Neuronal stem cell (in vitro differentiated cells): Measurements from ENCODE around the gene GP1BA.

ENCODE experiments used
- DNase-seq: peaks from one replicate; pipeline ENCODE4 v3.0.0-alpha.2; 2013; ENCODE audit warnings: low spot score
- H2AFZ ChIP-seq: one replicate; pipeline ENCODE4 v1.6.1; 2013; ENCODE audit warnings: mild to moderate bottlenecking, low read length, inconsistent platforms
- H2AK5ac ChIP-seq: 2 replicates; pipeline ENCODE4 v1.6.1; 2013; ENCODE audit warnings: low read depth, mild to moderate bottlenecking, inconsistent platforms, low read length, moderate library complexity, mixed read lengths
- H2BK120ac ChIP-seq: 2 replicates; pipeline ENCODE4 v1.6.1; 2013; ENCODE audit warnings: low read depth, mild to moderate bottlenecking, inconsistent platforms, low read length, moderate library complexity, mixed read lengths
- H2BK12ac ChIP-seq: one replicate; pipeline ENCODE4 v1.6.1; 2013; ENCODE audit warnings: low read length, inconsistent platforms
- H2BK15ac ChIP-seq: 2 replicates; pipeline ENCODE4 v1.6.1; 2013; ENCODE audit warnings: mild to moderate bottlenecking, low read length, inconsistent platforms, mixed read lengths
- H2BK5ac ChIP-seq: one replicate; pipeline ENCODE4 v1.6.1; 2013; ENCODE audit warnings: inconsistent platforms, mild to moderate bottlenecking, low read length, moderate library complexity
- H3K14ac ChIP-seq: one replicate; pipeline ENCODE4 v1.6.1; 2013; ENCODE audit warnings: low read length, inconsistent platforms
- H3K18ac ChIP-seq: 2 replicates; pipeline ENCODE4 v1.6.1; 2013; ENCODE audit warnings: low read length, inconsistent platforms
- H3K23ac ChIP-seq: 2 replicates; pipeline ENCODE4 v1.6.1; 2013; ENCODE audit warnings: low read depth, mild to moderate bottlenecking, mixed read lengths, low read length, inconsistent platforms; ENCODE audit not compliant: poor library complexity
- H3K27ac ChIP-seq: replicated peaks from 3 replicates; pipeline ENCODE4 v1.5.1; 2013; ENCODE audit warnings: low read length, inconsistent platforms
- H3K27me3 ChIP-seq, 3 experiments: 2 replicates each; pipeline ENCODE4 v1.6.1; 2013; ENCODE audit warnings: low read length in 3 of 3, mild to moderate bottlenecking in 2 of 3, inconsistent platforms in 1 of 3, low read depth in 1 of 3, mixed read lengths in 1 of 3, moderate library complexity in 1 of 3; ENCODE audit not compliant: control insufficient read depth in 3 of 3, insufficient read depth in 3 of 3
- H3K36me3 ChIP-seq, 2 donors: replicated peaks in 1 of 2; 2 replicates each; pipeline ENCODE4 v1.6.1; 2013; ENCODE audit warnings: low read length in 2 of 2; ENCODE audit not compliant: control insufficient read depth in 2 of 2, insufficient read depth in 2 of 2
- H3K4ac ChIP-seq: 2 replicates; pipeline ENCODE4 v1.6.1; 2013; ENCODE audit warnings: inconsistent platforms, mild to moderate bottlenecking, low read length, moderate library complexity
- H3K4me1 ChIP-seq, 2 donors: 1 replicate in 1 of 2; 2 replicates in 1 of 2; pipeline ENCODE4 v1.6.1; 2013; ENCODE audit warnings: low read length in 2 of 2, low read depth in 1 of 2; ENCODE audit not compliant: control insufficient read depth in 2 of 2, insufficient read depth in 1 of 2
- H3K4me2 ChIP-seq: one replicate; pipeline ENCODE4 v1.6.1; 2013; ENCODE audit warnings: mild to moderate bottlenecking, low read length, inconsistent platforms; ENCODE audit not compliant: insufficient read depth, poor library complexity, severe bottlenecking
- H3K4me3 ChIP-seq, 2 donors: 2 replicates each; pipeline ENCODE4 v1.5.1; 2013; ENCODE audit warnings: low read length in 2 of 2, mild to moderate bottlenecking in 2 of 2, inconsistent platforms in 1 of 2, moderate library complexity in 1 of 2
- H3K79me1 ChIP-seq: one replicate; pipeline ENCODE4 v1.6.1; 2013; ENCODE audit warnings: low read depth, mild to moderate bottlenecking, inconsistent platforms, low read length, moderate library complexity
- H3K9ac ChIP-seq: one replicate; pipeline ENCODE4 v1.6.1; 2013; ENCODE audit warnings: mild to moderate bottlenecking, low read depth, low read length, inconsistent platforms; ENCODE audit not compliant: poor library complexity
- H3K9me3 ChIP-seq, 2 donors: replicated peaks in 1 of 2; 2 replicates each; pipeline versions ENCODE3 to v1.6.1; 2013; ENCODE audit warnings: low read length in 2 of 2, mild to moderate bottlenecking in 2 of 2, inconsistent platforms in 1 of 2, low read depth in 1 of 2, mixed read lengths in 1 of 2, moderate library complexity in 1 of 2; ENCODE audit not compliant: control insufficient read depth in 2 of 2, insufficient read depth in 1 of 2
- H4K8ac ChIP-seq: one replicate; pipeline ENCODE4 v1.6.1; 2013; ENCODE audit warnings: low read depth, mild to moderate bottlenecking, inconsistent platforms, low read length, moderate library complexity
- H4K91ac ChIP-seq: one replicate; pipeline ENCODE4 v1.6.1; 2013; ENCODE audit warnings: low read length, low read depth, mild to moderate bottlenecking, inconsistent platforms; ENCODE audit not compliant: poor library complexity
- WGBS, 2 donors: extraction: QIAGEN DNeasy Blood & Tissue Kit; methylation state at CpG; one replicate each; pipeline ENCODE4 v1.1.7; 2013; ENCODE audit warnings: missing lambda C conversion rate in 2 of 2, mixed read lengths in 1 of 2; ENCODE audit not compliant: insufficient read length in 2 of 2, insufficient replicate concordance in 1 of 2; ENCODE audit errors: extremely low coverage in 2 of 2; 5-methylcytosine and 5-hydroxymethylcytosine counted together

GP1BA gene

DNA sequence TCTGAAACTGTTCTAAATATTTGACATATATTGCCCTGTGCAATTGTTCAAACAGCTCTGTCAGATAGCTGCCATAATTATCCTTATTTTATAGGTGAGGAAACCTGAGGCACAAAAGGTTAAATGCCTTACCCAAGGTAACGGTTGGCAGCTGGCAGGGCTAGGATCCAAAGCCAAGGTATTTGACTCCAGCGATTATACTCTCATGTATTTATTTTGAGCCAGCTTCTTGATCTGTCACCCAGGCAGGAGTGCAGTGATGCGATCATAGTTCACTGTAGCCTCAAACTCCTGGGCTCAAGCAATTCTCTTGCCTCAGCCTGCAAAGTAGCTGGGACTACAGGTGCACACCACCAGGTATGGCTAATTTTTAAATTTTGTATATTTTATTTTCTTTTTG is 26.0 kb downstream of the GP1BA start:
- no peaks in the 10 kb centered on the region for H3K79me1 ChIP-seq

DNA sequence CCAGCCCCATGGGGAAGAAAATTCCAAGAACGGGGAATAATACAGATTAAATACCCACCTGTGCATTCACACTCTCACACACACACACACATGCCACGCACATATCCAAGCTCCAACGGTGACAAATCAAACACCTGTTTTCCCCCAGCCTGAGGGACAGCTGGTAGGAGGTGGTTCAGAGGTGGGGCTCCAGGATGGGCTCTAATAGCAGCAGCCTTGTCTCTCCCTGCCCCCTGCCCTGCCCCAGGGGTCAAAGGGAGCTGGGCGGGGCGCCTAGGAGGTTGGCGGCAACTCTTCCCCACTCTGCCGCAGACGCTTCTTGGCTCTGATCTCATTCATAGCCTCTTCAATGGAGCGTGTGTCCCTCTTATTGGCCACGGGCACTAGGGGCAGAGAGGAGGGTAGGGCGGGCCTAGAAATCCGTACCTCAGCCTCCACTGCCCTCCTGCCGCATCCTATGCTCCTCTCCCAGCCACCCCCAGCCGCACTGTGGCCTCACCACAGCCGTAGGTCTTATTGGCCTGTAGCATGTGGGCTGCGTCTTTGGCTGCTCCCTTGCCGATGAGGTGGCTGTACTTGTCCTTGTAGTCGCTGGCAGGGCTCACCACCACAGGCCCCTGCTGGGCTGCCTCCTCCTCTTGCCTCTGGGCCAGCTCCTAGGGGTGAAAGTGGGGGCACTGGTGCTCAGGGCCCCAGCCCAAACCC is 27.3 kb downstream of the GP1BA start:
- no peak overlapping the region for H3K14ac ChIP-seq
- H3K27ac ChIP-seq, result no peak overlapping the region
- H3K4ac ChIP-seq, result no peak overlapping the region
- H3K27me3 ChIP-seq, result no peaks in the 10 kb centered on the region
- H3K4me3 ChIP-seq, result no peak overlapping the region
- no peak overlapping the region for H3K18ac ChIP-seq
- H3K23ac ChIP-seq, result no peak overlapping the region
- peaks cover 14 to 59% of the 10 kb centered on the region in 2 donors for H3K36me3 ChIP-seq
- no peak overlapping the region for H3K4me2 ChIP-seq
- H2BK15ac ChIP-seq, result no peak overlapping the region
- no peak overlapping the region for H4K8ac ChIP-seq
- no peak overlapping the region for H4K91ac ChIP-seq
- no peak for DNase-seq
- no peak overlapping the region for H2AFZ ChIP-seq
- H3K9ac ChIP-seq, result no peak overlapping the region
- H2AK5ac ChIP-seq, result no peak overlapping the region
- no peak overlapping the region for H2BK12ac ChIP-seq
- no peak overlapping the region for H2BK5ac ChIP-seq
- no peaks in the 10 kb centered on the region for H3K79me1 ChIP-seq
- no peak overlapping the region for H2BK120ac ChIP-seq
- no peaks in the 10 kb centered on the region for H3K9me3 ChIP-seq
- no CpG with 5 or more reads among the region's 18 CpGs for WGBS, 2 donors
- H3K4me1 ChIP-seq, result no peaks in the 10 kb centered on the region

More for the DNA sequence above, 26.0 kb downstream of the GP1BA start:
- H3K9me3 ChIP-seq, result no peaks in the 10 kb centered on the region
- no peak overlapping the region for H2BK120ac ChIP-seq
- no peak overlapping the region for H2BK15ac ChIP-seq
- H3K4me3 ChIP-seq, result no peak overlapping the region
- no peak overlapping the region for H3K23ac ChIP-seq
- H4K91ac ChIP-seq, result no peak overlapping the region
- H3K9ac ChIP-seq, result no peak overlapping the region
- H4K8ac ChIP-seq, result no peak overlapping the region
- H3K4me1 ChIP-seq, result no peaks in the 10 kb centered on the region
- H3K14ac ChIP-seq, result no peak overlapping the region
- H3K4ac ChIP-seq, result no peak overlapping the region
- H3K27me3 ChIP-seq, result no peaks in the 10 kb centered on the region
- H2BK5ac ChIP-seq, result no peak overlapping the region
- DNase-seq, result no peak
- no CpG with 5 or more reads among the region's 3 CpGs for WGBS, 2 donors
- no peak overlapping the region for H2BK12ac ChIP-seq
- no peak overlapping the region for H3K4me2 ChIP-seq
- no peak overlapping the region for H3K27ac ChIP-seq
- H2AFZ ChIP-seq, result no peak overlapping the region
- H3K36me3 ChIP-seq, result peaks cover 14 to 58% of the 10 kb centered on the region in 2 donors
- H3K18ac ChIP-seq, result no peak overlapping the region
- H2AK5ac ChIP-seq, result no peak overlapping the region

DNA sequence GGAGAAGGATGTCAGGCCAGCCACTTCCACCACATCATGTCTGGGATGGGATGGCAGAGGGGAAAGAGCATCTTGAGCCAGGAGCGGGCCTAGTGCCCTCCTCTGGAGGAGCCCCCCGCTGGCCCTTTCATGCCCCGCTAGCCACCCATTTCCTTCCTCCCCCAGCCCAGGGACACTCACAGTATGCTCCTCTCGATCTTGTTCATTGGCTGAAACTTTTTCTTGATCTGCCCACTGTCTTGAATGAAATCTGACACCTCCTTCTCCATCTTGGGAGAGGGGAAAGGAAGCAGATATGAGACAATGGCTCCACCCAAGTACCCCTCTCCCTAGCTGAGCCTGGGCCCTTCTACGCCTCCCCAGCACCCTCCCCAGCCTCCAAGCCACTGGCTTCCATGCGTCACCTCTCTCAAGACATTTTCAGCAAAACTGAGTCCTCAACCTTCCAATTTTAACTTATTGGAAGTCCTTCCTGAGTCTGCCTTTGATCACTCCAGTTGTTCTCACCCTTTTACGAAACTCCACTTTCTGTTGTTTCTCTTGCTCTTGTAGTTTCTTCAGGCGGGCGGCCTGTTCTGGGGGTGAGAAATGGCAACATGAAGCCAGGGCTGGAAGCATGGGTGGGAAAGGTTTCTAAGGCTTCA is 28.3 kb downstream of the GP1BA start:
- no peak overlapping the region for H2BK12ac ChIP-seq
- no peak overlapping the region for H3K4me2 ChIP-seq
- no peak overlapping the region for H2BK120ac ChIP-seq
- H2BK5ac ChIP-seq, result no peak overlapping the region
- no peak overlapping the region for H3K27ac ChIP-seq
- no peak for DNase-seq
- H3K18ac ChIP-seq, result no peak overlapping the region
- no peak overlapping the region for H3K9ac ChIP-seq
- no peak overlapping the region for H4K8ac ChIP-seq
- no peaks in the 10 kb centered on the region for H3K27me3 ChIP-seq
- H4K91ac ChIP-seq, result no peak overlapping the region
- H2AFZ ChIP-seq, result no peak overlapping the region
- no peak overlapping the region for H3K4me3 ChIP-seq
- no peak overlapping the region for H3K4ac ChIP-seq
- no peaks in the 10 kb centered on the region for H3K4me1 ChIP-seq
- WGBS, 2 donors, result no CpG with 5 or more reads among the region's 9 CpGs
- peaks cover 0 to 4% of the 10 kb centered on the region in 2 donors for H3K9me3 ChIP-seq
- no peak overlapping the region for H3K14ac ChIP-seq
- H3K79me1 ChIP-seq, result no peaks in the 10 kb centered on the region
- no peak overlapping the region for H3K23ac ChIP-seq
- no peak overlapping the region for H2AK5ac ChIP-seq
- H2BK15ac ChIP-seq, result no peak overlapping the region
- H3K36me3 ChIP-seq, result peaks cover 14 to 63% of the 10 kb centered on the region in 2 donors

DNA sequence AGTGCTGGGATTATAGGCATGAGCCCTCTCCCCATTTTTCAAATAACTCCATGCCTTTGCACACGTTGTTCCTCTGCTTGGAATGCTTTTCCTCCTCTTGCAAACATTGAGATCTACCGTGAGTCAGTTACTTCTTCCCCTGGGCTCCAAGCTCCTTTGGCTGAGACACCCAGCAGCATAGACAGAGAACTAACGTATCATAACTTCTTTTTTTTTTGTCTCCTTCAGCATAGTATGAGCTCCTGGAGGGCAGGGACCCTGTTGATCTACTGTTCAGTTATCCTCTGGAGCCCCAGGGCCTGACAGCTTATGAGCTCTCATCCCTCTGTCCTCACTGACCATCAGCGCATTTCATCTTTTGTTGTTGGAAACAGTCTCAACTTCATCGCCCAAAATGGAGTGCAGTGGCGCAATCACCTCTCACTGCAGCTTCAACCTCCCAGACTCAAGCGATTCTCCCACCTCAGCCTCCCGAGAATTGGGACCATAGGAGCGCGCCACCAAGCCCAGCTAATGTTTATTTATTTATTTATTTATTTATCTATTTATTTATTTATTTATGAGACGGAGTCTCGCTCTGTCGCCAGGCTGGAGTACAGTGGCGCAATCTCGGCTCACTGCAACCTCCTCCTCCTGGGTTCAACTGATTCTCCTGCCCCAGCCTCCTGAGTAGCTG is 33.4 kb downstream of the GP1BA start:
- H2BK15ac ChIP-seq, result no peak overlapping the region
- no CpG with 5 or more reads among the region's 15 CpGs for WGBS, 2 donors
- H2BK12ac ChIP-seq, result no peak overlapping the region
- H3K9ac ChIP-seq, result no peak overlapping the region
- no peak overlapping the region for H3K4me3 ChIP-seq
- DNase-seq, result no peak
- peaks cover 3 to 9% of the 10 kb centered on the region in 2 donors for H3K9me3 ChIP-seq
- H3K36me3 ChIP-seq, result peaks cover 6 to 38% of the 10 kb centered on the region in 2 donors
- H2AFZ ChIP-seq, result no peak overlapping the region
- H2BK120ac ChIP-seq, result no peak overlapping the region
- H2AK5ac ChIP-seq, result no peak overlapping the region
- no peak overlapping the region for H3K4me2 ChIP-seq
- H3K14ac ChIP-seq, result no peak overlapping the region
- H3K4me1 ChIP-seq, result peaks cover 6 to 15% of the 10 kb centered on the region in 2 donors
- no peak overlapping the region for H3K18ac ChIP-seq
- H3K79me1 ChIP-seq, result peaks cover 2% of the 10 kb centered on the region
- no peak overlapping the region for H3K4ac ChIP-seq
- H3K23ac ChIP-seq, result no peak overlapping the region
- no peak overlapping the region for H4K8ac ChIP-seq
- no peaks in the 10 kb centered on the region for H3K27me3 ChIP-seq
- no peak overlapping the region for H2BK5ac ChIP-seq
- H4K91ac ChIP-seq, result no peak overlapping the region
- H3K27ac ChIP-seq, result no peak overlapping the region
